Measurements from ENCODE around the gene KCNQ1. TPM values are rescaled to one million over a fixed set of nuclear protein-coding genes. Genes with fewer than 3 reads are reported as not detected.

The KCNQ1 gene
- total and polyA plus RNA-seq, 2 donors (not counting 3 experiments of a cell fraction or from before 2014, with no cell fraction given): 0.07 to 0.09 TPM

DNA sequence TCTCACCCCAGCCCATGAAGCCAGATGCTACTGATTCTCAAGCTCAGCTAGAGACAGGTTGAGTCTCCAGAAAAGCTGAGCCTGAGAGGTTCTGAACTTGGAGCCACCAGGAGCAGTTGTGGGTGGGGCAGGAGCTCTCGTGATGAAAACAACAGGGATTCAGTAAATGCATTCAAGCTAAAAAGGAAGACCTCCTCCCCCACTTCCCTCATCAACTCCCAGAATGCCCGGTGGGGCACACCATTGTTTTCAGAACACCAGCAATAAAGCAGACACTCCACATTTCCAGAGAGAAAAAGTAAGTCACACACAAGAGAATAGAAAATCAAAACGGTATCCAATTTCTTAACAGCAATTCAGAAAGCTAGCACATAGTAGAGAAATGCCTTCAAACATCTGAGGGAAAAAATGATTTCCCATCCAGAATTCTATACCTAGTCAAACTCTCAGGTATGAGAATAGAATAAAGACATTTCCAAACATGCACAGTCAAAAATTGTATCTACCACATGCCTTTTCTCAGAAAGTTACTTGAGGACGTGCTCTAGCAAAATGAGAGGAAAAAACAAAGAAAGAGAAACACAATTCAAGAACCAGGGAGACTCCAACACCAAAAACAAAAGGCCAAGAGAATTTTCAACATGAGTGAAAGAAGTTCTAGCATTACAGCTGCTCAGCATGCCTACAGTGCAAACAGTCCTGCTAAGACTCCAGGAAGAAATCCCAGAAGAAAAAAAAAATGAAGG, 383.9 kb downstream of the KCNQ1 start:
- no peak overlapping the region for H3K27ac ChIP-seq (ENCODE audit: insufficient read depth, low read depth, low read length)
- no peak overlapping the region for H3K4me3 ChIP-seq (replicated peaks in 1 of 3; ENCODE audit: insufficient read depth in 1 of 3, low read depth in 1 of 3, low read length in 3 of 3)
- no peaks in the 10 kb centered on the region for H3K4me1 ChIP-seq (ENCODE audit: control insufficient read depth, extremely low read depth, insufficient read depth, low read length)
- H2AFZ ChIP-seq (ENCODE audit: low read depth, low read length): no peak overlapping the region
- H3K36me3 ChIP-seq (ENCODE audit: control insufficient read depth in 2 of 2, extremely low read depth in 1 of 2, insufficient read depth in 2 of 2, low read length in 2 of 2): no peaks in the 10 kb centered on the region
- peaks cover 9 to 16% of the 10 kb centered on the region in 2 experiments for H3K27me3 ChIP-seq (ENCODE audit: control insufficient read depth in 2 of 2, insufficient read depth in 2 of 2, low read length in 2 of 2)
- H4K20me1 ChIP-seq (replicated peaks; ENCODE audit: control insufficient read depth, extremely low read depth, insufficient read depth, low read length): no peaks in the 10 kb centered on the region
- no peak overlapping the region for H3K4me2 ChIP-seq (ENCODE audit: insufficient read depth, low read length)
- FAIRE-seq (no peak), DNase-seq (ENCODE audit: low read depth, low spot score) (no peak)
- no peaks in the 10 kb centered on the region for H3K9me3 ChIP-seq (replicated peaks; ENCODE audit: control insufficient read depth, insufficient read depth, low read length)
- no TSS peak for BruUV-seq (replicated peaks)
- no peaks in the 10 kb centered on the region for H3K9me1 ChIP-seq (replicated peaks; ENCODE audit: control insufficient read depth, extremely low read depth, insufficient read depth, low read length)
- TF ChIP-seq POLR2A (IDR thresholded peaks at IDR 0.05; ENCODE audit: low read depth, low read length) (no peak), FOS (IDR thresholded peaks at IDR 0.05; ENCODE audit: borderline replicate concordance, insufficient read depth, low read length) (no peak), JUN (IDR thresholded peaks at IDR 0.05; ENCODE audit: borderline replicate concordance, insufficient read depth, insufficient read length, low read depth) (no peak), MAX (IDR thresholded peaks at IDR 0.05; ENCODE audit: insufficient read depth, insufficient read length) (no peak), EZH2 (IDR thresholded peaks at IDR 0.05; ENCODE audit: borderline replicate concordance, low read depth, low read length, severe bottlenecking) (no peak), MYC (IDR thresholded peaks at IDR 0.05; ENCODE audit: low read depth, low read length) (no peak)
- TF ChIP-seq, protein P1, sequence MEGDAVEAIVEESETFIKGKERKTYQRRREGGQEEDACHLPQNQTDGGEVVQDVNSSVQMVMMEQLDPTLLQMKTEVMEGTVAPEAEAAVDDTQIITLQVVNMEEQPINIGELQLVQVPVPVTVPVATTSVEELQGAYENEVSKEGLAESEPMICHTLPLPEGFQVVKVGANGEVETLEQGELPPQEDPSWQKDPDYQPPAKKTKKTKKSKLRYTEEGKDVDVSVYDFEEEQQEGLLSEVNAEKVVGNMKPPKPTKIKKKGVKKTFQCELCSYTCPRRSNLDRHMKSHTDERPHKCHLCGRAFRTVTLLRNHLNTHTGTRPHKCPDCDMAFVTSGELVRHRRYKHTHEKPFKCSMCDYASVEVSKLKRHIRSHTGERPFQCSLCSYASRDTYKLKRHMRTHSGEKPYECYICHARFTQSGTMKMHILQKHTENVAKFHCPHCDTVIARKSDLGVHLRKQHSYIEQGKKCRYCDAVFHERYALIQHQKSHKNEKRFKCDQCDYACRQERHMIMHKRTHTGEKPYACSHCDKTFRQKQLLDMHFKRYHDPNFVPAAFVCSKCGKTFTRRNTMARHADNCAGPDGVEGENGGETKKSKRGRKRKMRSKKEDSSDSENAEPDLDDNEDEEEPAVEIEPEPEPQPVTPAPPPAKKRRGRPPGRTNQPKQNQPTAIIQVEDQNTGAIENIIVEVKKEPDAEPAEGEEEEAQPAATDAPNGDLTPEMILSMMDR (IDR thresholded peaks at IDR 0.05; ENCODE audit: extremely low read depth in 1 of 2, insufficient read depth in 1 of 2, low read depth in 1 of 2, low read length in 2 of 2): no peak
- CTCF ChIA-PET: no interaction called here
- dilution Hi-C loops (cut with MboI; ENCODE audit: extremely low pct_ligation_motif_present, low sequenced_read_pairs) (no loop called here), intact Hi-C loops (cut with micrococcal nuclease) (no loop called here)
- POLR2A ChIA-PET: no interaction called here
- no peak overlapping the region for H3K9ac ChIP-seq (replicated peaks; ENCODE audit: extremely low read depth, insufficient read depth, low read length)
- H3K79me2 ChIP-seq (ENCODE audit: control insufficient read depth, insufficient read depth, low read length): no peaks in the 10 kb centered on the region
